ENCODE measurements around the gene ULK3.

- no peak for TF ChIP-seq EZH2 (IDR thresholded peaks at IDR 0.05; ENCODE audit: borderline replicate concordance, low read depth, low read length, severe bottlenecking)
- no peak for TF ChIP-seq CTCF (IDR thresholded peaks at IDR 0.05; ENCODE audit: borderline replicate concordance, extremely low read depth, low read length, poor library complexity, severe bottlenecking)
Observed at GRCh38 chr15:74864296-74864695, 21.3 kb upstream of the ULK3 start.
